Measurements from ENCODE around the gene IRF2BPL.

The IRF2BPL gene

GRCh38 chr14:77036484-77037214 lies 8.1 kb upstream of the IRF2BPL start:
- DNase-seq (ENCODE audit: low spot score), result peak; percentile 59
- TF ChIP-seq, protein P1, sequence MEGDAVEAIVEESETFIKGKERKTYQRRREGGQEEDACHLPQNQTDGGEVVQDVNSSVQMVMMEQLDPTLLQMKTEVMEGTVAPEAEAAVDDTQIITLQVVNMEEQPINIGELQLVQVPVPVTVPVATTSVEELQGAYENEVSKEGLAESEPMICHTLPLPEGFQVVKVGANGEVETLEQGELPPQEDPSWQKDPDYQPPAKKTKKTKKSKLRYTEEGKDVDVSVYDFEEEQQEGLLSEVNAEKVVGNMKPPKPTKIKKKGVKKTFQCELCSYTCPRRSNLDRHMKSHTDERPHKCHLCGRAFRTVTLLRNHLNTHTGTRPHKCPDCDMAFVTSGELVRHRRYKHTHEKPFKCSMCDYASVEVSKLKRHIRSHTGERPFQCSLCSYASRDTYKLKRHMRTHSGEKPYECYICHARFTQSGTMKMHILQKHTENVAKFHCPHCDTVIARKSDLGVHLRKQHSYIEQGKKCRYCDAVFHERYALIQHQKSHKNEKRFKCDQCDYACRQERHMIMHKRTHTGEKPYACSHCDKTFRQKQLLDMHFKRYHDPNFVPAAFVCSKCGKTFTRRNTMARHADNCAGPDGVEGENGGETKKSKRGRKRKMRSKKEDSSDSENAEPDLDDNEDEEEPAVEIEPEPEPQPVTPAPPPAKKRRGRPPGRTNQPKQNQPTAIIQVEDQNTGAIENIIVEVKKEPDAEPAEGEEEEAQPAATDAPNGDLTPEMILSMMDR (IDR thresholded peaks at IDR 0.05; ENCODE audit: extremely low read depth, insufficient read depth, missing control alignments), result no peak
- in situ Hi-C loops (cut with MboI; ENCODE audit: low pct_unique_long_range_greater_than_20kb, low sequenced_read_pairs, unreplicated experiment), result no loop called here

GRCh38 chr14:77035267-77035666 lies 6.8 kb upstream of the IRF2BPL start:
- in situ Hi-C loops (cut with MboI; ENCODE audit: low pct_unique_long_range_greater_than_20kb, low sequenced_read_pairs, unreplicated experiment), result no loop called here
- TF ChIP-seq, protein P1 (IDR thresholded peaks at IDR 0.05; ENCODE audit: extremely low read depth, insufficient read depth, missing control alignments), result no peak
- no peak for DNase-seq (ENCODE audit: low spot score)

- in situ Hi-C loops (cut with MboI; ENCODE audit: low pct_unique_long_range_greater_than_20kb, low sequenced_read_pairs, unreplicated experiment), result no loop called here
Observed at GRCh38 chr14:77033622-77034589, 5.4 kb upstream of the IRF2BPL start.

GRCh38 chr14:77032844-77033621 lies 4.5 kb upstream of the IRF2BPL start:
- TF ChIP-seq, protein P1 (IDR thresholded peaks at IDR 0.05; ENCODE audit: extremely low read depth, insufficient read depth, missing control alignments), result peak; percentile 34
- in situ Hi-C loops (cut with MboI; ENCODE audit: low pct_unique_long_range_greater_than_20kb, low sequenced_read_pairs, unreplicated experiment), result no loop called here
- DNase-seq (ENCODE audit: low spot score), result peak; percentile 83

More at GRCh38 chr14:77033622-77034589, 5.4 kb upstream of the IRF2BPL start:
- DNase-seq (ENCODE audit: low spot score), result peak; percentile 90
- TF ChIP-seq, protein P1 (IDR thresholded peaks at IDR 0.05; ENCODE audit: extremely low read depth, insufficient read depth, missing control alignments), result no peak

DNA sequence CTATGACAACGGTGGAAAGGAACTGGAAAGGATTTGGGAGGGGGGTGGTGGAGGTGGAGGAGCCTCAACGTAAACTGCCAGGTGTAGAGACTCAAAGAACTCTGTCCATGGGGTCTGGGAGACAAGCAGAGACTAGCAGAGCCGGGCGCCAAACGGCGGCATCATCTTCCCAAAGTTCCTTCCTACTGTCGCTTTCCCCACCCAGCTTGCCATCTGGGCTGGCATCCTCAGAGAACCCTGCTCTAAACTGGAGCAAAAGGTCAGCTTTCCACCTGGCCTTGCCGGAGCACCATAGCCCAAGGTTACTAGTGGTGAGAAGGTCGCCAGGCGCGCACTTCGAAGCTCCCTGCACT lies 4.0 kb upstream of the IRF2BPL start:
- TF ChIP-seq, protein P1 (IDR thresholded peaks at IDR 0.05; ENCODE audit: extremely low read depth, insufficient read depth, missing control alignments), result no peak
- in situ Hi-C loops (cut with MboI; ENCODE audit: low pct_unique_long_range_greater_than_20kb, low sequenced_read_pairs, unreplicated experiment), result no loop called here
- DNase-seq (ENCODE audit: low spot score), result no peak
